Measurements from ENCODE around the gene LTF. TPM values are rescaled to one million over a fixed set of nuclear protein-coding genes. Genes with fewer than 3 reads are reported as not detected.
"Not testable (repeated sequence)": the region's sequence is repeated elsewhere in the genome, so short reads cannot be mapped to it uniquely, and the experiment has no call there.

Gene LTF
- total RNA-seq, 1 donor from 2014 or later: not detected

DNA sequence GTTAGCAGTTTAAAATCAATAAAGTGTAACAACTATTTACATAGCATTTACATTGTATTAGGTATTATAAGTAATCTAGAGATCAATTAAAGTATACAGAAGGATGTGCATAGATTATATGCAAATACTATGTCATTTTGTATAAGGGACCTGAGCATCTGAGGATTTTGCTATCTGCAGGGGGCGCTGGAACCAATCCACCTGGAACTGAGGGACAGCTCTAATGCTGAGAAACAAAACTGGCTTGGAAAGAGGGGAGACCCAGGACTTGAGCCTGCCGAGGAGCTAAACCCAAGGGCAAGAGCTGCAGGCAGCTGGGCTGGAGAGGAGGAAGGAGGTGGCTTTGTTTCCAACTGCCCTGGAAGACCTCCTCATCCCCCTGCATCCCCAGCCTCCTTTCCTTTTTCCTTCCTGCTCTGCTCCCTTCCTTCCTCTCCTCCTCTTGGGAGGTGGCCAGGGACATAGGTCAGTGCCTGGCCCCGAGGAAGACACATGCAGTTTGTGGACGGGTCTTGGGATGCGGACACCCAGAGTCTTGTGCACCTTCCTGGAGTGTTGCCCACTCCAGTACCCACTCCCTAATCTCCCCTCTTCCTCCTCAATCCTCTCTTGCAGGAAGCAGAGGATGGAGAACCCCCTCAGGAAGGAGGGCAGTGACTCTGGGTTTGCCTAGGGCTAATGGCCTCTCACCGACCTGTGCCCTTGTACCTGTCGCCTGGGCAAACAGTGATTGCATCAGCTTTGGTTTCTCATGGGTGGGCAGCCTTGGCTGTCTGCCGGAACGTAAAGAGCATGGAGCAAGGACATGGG lies 32.2 kb upstream of the LTF start:
- TF ChIP-seq, protein P1, sequence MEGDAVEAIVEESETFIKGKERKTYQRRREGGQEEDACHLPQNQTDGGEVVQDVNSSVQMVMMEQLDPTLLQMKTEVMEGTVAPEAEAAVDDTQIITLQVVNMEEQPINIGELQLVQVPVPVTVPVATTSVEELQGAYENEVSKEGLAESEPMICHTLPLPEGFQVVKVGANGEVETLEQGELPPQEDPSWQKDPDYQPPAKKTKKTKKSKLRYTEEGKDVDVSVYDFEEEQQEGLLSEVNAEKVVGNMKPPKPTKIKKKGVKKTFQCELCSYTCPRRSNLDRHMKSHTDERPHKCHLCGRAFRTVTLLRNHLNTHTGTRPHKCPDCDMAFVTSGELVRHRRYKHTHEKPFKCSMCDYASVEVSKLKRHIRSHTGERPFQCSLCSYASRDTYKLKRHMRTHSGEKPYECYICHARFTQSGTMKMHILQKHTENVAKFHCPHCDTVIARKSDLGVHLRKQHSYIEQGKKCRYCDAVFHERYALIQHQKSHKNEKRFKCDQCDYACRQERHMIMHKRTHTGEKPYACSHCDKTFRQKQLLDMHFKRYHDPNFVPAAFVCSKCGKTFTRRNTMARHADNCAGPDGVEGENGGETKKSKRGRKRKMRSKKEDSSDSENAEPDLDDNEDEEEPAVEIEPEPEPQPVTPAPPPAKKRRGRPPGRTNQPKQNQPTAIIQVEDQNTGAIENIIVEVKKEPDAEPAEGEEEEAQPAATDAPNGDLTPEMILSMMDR (conservative IDR thresholded peaks at IDR 0.05; ENCODE audit: low read depth, low read length): peak; percentile 56
- DNase-seq (ENCODE audit: low read depth): no peak
- H3K4me3 ChIP-seq (ENCODE audit: low read depth, low read length): no peak overlapping the region

DNA sequence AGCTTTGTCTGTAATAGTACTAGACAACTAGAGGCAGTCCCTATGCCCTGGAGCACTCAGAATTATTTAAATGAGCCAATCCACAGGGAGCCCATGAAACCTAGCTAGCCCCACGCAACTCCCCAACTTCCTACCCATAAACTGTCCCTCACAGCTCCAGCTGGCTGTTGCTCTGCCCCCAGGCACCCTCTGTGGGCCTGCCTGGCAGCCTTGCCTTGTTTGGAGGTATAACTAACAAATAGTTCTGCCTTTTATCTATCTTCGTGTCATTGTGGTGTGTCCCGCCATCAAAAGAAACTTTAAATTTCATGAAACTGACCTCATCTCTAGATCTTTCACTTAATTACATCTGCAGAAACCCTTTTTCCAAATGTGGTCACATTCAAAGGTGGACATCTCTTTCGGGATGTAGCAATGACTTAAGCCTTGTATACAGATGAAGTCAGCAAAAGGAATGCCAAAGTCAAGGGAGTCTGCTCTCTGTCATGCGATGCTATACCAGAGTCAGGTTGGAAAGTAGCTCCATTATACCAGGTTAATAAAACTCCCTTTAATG lies 31.3 kb upstream of the LTF start:
- TF ChIP-seq, protein P1 (conservative IDR thresholded peaks at IDR 0.05; ENCODE audit: low read depth, low read length): no peak
- no peak overlapping the region for H3K4me3 ChIP-seq (ENCODE audit: low read depth, low read length)
- no peak for DNase-seq (ENCODE audit: low read depth)

DNA sequence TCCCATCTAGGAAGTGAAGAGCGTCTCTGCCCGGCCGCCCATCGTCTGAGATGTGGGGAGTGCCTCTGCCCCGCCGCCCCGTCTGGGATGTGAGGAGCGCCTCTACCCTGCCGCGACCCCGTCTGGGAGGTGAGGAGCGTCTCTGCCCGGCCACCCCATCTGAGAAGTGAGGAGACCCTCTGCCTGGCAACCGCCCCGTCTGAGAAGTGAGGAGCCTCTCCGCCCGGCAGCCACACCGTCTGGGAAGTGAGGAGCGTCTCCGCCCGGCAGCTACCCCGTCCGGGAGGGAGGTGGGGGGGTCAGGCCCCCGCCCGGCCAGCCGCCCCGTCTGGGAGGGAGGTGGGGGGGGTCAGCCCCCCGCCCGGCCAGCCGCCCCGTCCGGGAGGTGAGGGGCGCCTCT lies 29.8 kb upstream of the LTF start:
- not testable (repeated sequence) for DNase-seq (ENCODE audit: low read depth); H3K4me3 ChIP-seq (ENCODE audit: low read depth, low read length)

DNA sequence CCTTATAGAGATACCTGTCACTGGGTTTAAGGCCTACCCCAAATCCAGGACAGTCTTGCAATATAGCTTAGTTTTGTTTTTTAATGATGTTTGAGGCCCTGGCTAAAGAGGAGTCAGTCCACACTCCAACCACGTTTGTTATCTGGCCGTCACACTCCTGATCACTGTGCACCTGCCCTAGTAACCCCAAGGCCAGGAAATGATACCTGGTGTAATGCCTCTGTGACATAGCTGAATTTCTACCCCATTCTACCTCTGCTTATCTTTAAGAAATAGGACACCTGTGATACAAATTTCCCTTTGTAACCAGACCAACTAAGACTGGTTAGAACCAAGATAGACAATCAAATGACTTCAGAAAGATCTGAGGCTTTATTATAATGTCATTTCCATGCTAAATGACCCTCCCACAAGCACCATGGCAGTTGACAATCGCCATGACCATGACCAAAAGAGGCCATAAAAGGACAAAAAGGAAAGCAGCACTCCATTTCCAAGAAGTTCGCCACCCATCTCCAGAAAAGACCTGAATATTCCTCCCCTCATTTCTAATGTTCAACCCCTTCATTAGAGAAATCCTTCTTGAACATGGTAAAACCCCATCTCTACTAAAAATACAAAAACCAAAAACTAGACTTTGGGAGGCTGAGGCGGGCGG lies 28.3 kb upstream of the LTF start:
- DNase-seq (ENCODE audit: low read depth): no peak
- H3K4me3 ChIP-seq (ENCODE audit: low read depth, low read length): no peak overlapping the region
- TF ChIP-seq, protein P1 (conservative IDR thresholded peaks at IDR 0.05; ENCODE audit: low read depth, low read length): no peak

DNA sequence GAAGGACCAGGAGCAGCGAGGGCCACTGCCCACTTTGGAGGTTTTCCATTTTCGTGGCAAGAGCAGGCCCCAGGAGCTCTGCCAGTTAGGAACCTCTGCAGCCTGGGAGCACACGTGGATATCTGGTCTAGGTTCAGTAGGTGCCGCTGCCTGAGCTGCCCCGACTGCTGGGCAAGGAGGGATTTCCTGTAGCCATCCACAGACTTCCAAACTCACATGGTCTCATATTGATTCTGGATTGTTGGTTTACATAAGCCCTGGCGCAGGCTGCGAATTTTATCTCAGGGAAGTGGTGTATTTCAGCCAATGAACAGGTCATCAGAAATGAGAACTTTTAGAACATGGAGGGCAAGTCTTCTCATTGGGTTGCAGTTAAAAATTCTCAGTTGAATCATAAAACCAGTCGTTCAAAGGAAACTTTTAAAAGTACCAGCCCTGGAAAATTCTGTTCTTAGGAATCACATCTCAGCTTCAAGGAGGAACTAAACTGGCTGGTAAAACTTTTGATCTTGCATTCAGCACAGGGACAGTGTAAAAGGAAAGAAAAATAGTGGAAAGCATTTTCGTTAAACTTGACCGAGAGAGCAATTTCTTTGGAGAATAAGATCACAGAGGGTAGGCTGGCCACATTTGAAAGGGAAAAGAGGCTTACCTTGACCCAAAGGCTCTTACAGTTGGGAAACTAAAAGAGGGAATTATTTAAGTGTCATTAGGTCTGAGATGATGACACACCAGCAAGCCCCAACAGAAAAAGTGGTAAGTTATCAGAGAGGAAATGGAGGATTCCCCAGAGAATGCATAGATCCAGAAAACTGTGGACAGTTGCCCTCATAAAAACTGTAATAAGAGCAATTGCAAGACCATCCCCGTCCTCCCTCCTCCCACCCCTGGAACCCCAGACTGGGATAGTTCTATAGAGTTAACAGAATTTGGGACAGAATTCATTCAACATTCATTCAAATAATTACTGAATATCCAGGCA lies 26.7 kb upstream of the LTF start:
- no peak for DNase-seq (ENCODE audit: low read depth)
- TF ChIP-seq, protein P1 (conservative IDR thresholded peaks at IDR 0.05; ENCODE audit: low read depth, low read length): no peak
- no peak overlapping the region for H3K4me3 ChIP-seq (ENCODE audit: low read depth, low read length)

DNA sequence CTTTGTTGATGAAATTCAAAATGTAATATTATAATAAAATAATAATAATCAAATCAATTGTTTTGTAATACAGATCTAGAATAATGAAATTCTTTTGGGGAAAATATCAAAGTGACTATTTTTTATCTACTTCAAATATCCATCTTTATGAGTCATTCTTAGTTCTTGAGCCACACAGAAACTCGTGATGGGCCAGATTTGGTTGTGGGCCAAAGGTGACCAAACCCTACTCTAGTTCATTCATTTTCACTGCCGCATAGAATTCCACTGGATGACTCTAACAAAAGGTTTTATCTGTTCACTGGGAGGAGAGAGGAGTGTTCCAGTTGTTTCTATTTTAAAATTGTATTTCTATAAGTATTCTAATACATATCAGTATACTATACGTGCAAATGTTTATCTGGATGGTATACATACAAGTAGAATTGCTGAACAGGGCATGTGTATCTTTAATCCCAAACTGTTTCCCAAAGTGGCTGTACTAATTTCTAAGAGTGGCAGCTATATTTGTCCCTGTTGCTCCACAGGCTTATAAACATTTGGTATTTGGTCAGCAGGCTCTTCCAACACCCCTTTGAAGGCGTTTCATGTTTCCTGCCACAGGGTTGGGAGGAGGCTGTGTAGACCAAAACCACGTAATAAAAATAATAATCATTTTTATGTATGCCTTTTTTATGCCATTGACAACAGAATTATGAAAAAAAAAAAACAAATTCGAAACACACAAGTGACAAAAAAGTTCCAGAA lies 25.8 kb upstream of the LTF start:
- DNase-seq (ENCODE audit: low read depth): no peak
- no peak overlapping the region for H3K4me3 ChIP-seq (ENCODE audit: low read depth, low read length)
- TF ChIP-seq, protein P1 (conservative IDR thresholded peaks at IDR 0.05; ENCODE audit: low read depth, low read length): no peak
